Keratinocyte (primary cell): ENCODE results near the gene PALM2AKAP2. TPM values are rescaled to one million over a fixed set of nuclear protein-coding genes. Genes with fewer than 3 reads are reported as not detected.

Source experiments
- DNase-seq: peaks from one replicate; pipeline ENCODE4 v3.0.0-alpha.2; 2011; ENCODE audit warnings: low read depth, missing footprints, low spot score
- FAIRE-seq: peaks from 2 replicates; lab custom pipeline; 2011; peaks lifted over from hg19 to GRCh38; lab: Jason Lieb, UNC
- H2AFZ ChIP-seq: 2 replicates; pipeline ENCODE4 v1.6.0; 2012; ENCODE audit warnings: low read length, control low read depth, inconsistent platforms; ENCODE audit not compliant: control insufficient read depth
- H3K27ac ChIP-seq: 2 replicates; pipeline ENCODE4 v1.5.1; 2011; ENCODE audit warnings: low read length; ENCODE audit not compliant: control insufficient read depth, insufficient read depth
- H3K27me3 ChIP-seq: 3 replicates; pipeline ENCODE4 v1.6.0; 2011; ENCODE audit warnings: low read length; ENCODE audit not compliant: control insufficient read depth, insufficient read depth; ENCODE audit errors: extremely low read depth
- H3K36me3 ChIP-seq, 2 experiments: 2 replicates in 1 of 2; 3 replicates in 1 of 2; pipeline ENCODE4 v1.5.1; 2011; ENCODE audit warnings: low read length in 2 of 2, mild to moderate bottlenecking in 1 of 2; ENCODE audit not compliant: control insufficient read depth in 2 of 2, insufficient read depth in 2 of 2; ENCODE audit errors: extremely low read depth in 1 of 2
- H3K4me1 ChIP-seq: 3 replicates; pipeline ENCODE4 v1.5.1; 2011; ENCODE audit warnings: low read length; ENCODE audit not compliant: control insufficient read depth, insufficient read depth; ENCODE audit errors: extremely low read depth
- H3K4me2 ChIP-seq: 3 replicates; pipeline ENCODE4 v1.6.0; 2011; ENCODE audit warnings: low read depth, low read length; ENCODE audit not compliant: control insufficient read depth, insufficient read depth; ENCODE audit errors: extremely low read depth
- H3K4me3 ChIP-seq, 3 experiments: fragments of 200-600 bp in 1 of 3; sonication (generic) in 1 of 3; 2 replicates in 2 of 3; 3 replicates in 1 of 3; pipeline ENCODE4 v1.5.1; 2011 to 2016; ENCODE audit warnings: low read length in 3 of 3, mild to moderate bottlenecking in 3 of 3, control low read depth in 2 of 3, inconsistent platforms in 1 of 3, low read depth in 1 of 3, mixed read lengths in 1 of 3, mixed run types in 1 of 3, moderate library complexity in 1 of 3; ENCODE audit not compliant: control insufficient read depth in 2 of 3, insufficient read depth in 2 of 3; ENCODE audit errors: extremely low read depth in 1 of 3
- H3K79me2 ChIP-seq: 2 replicates; pipeline ENCODE4 v1.6.0; 2012; ENCODE audit warnings: low read length; ENCODE audit not compliant: control insufficient read depth, insufficient read depth
- H3K9ac ChIP-seq: 3 replicates; pipeline ENCODE4 v1.6.0; 2011; ENCODE audit warnings: low read length; ENCODE audit not compliant: control insufficient read depth, insufficient read depth; ENCODE audit errors: extremely low read depth
- H3K9me1 ChIP-seq: 3 replicates; pipeline ENCODE4 v1.6.0; 2011; ENCODE audit warnings: low read length; ENCODE audit not compliant: control insufficient read depth, insufficient read depth; ENCODE audit errors: extremely low read depth
- H3K9me3 ChIP-seq: 2 replicates; pipeline ENCODE4 v1.5.1; 2012; ENCODE audit warnings: low read depth, low read length; ENCODE audit not compliant: control insufficient read depth
- H4K20me1 ChIP-seq: 3 replicates; pipeline ENCODE4 v1.6.0; 2011; ENCODE audit warnings: low read length; ENCODE audit not compliant: control insufficient read depth, insufficient read depth; ENCODE audit errors: extremely low read depth
- CTCF ChIP-seq, 3 experiments: IDR thresholded peaks in 1 of 3; conservative IDR thresholded peaks in 1 of 3; optimal IDR thresholded peaks in 1 of 3; 2 replicates in 2 of 3; 3 replicates in 1 of 3; pipeline versions ENCODE3 to v1.5.1; 2011; ENCODE audit warnings: low read length in 3 of 3, mild to moderate bottlenecking in 3 of 3, moderate library complexity in 2 of 3, control low read depth in 1 of 3, inconsistent platforms in 1 of 3; ENCODE audit not compliant: insufficient read depth in 2 of 3; ENCODE audit errors: extremely low read depth in 1 of 3
- EZH2 ChIP-seq: IDR thresholded peaks from one replicate; pipeline ENCODE4 v1.6.1; 2012; ENCODE audit warnings: inconsistent platforms, mild to moderate bottlenecking, low read length, moderate library complexity
- dilution Hi-C: fragments of 300-500 bp; cut with MboI; formaldehyde crosslinking; loops from one replicate; pipeline ENCODE4 v1.7.0; 2020; ENCODE audit warnings: low sequenced_read_pairs; ENCODE audit not compliant: extremely low pct_ligation_motif_present
- polyA plus RNA-seq, 5 experiments: library from polyadenylated mRNA; depleted of rRNA in 3 of 5; stranded (reverse) in 3 of 5; stranded (forward) in 1 of 5; unstranded in 1 of 5; fragments of >200 nt; gene quantifications; 1 replicate in 1 of 5; 2 replicates in 3 of 5; 3 replicates in 1 of 5; pipeline versions ENCODE4 v1.2.1 to v1.2.3, GENCODE V29; 2011 to 2012; ENCODE audit warnings: missing spikeins in 2 of 5, low read depth in 1 of 5, low replicate concordance in 1 of 5

The PALM2AKAP2 gene
- polyA plus RNA-seq, 1 donor (not counting 4 experiments of a cell fraction or from before 2014, with no cell fraction given) = 3.6 TPM

GRCh38 chr9:109815366-109815947 lies 35.5 kb downstream of the PALM2AKAP2 start:
- H3K9ac ChIP-seq = no peak overlapping the region
- peaks cover 31% of the 10 kb centered on the region for H3K4me1 ChIP-seq
- no peaks in the 10 kb centered on the region for H3K9me3 ChIP-seq
- no peak overlapping the region for H3K4me3 ChIP-seq
- peaks cover 2% of the 10 kb centered on the region for H3K9me1 ChIP-seq
- no peaks in the 10 kb centered on the region for H3K79me2 ChIP-seq
- H4K20me1 ChIP-seq = no peaks in the 10 kb centered on the region
- FAIRE-seq = peak; percentile 44
- DNase-seq = no peak
- H3K27me3 ChIP-seq = no peaks in the 10 kb centered on the region
- no peak overlapping the region for H3K27ac ChIP-seq
- TF ChIP-seq EZH2 = no peak
- no peak for TF ChIP-seq CTCF (optimal IDR thresholded peaks at IDR 0.05 in 1 of 3, IDR thresholded peaks at IDR 0.05 in 1 of 3, conservative IDR thresholded peaks at IDR 0.05 in 1 of 3; ENCODE audit: extremely low read depth in 1 of 3, insufficient read depth in 2 of 3, low read length in 3 of 3)
- no peaks in the 10 kb centered on the region for H3K36me3 ChIP-seq
- dilution Hi-C loops = no loop called here
- peak overlapping the region; percentile 2 for H3K4me2 ChIP-seq
- no peak overlapping the region for H2AFZ ChIP-seq

GRCh38 chr9:109816490-109816889 lies 36.5 kb downstream of the PALM2AKAP2 start:
- no peaks in the 10 kb centered on the region for H4K20me1 ChIP-seq
- no peak overlapping the region for H2AFZ ChIP-seq
- H3K27ac ChIP-seq = no peak overlapping the region
- no peaks in the 10 kb centered on the region for H3K79me2 ChIP-seq
- H3K27me3 ChIP-seq = no peaks in the 10 kb centered on the region
- no peak overlapping the region for H3K9ac ChIP-seq
- TF ChIP-seq EZH2 (no peak), CTCF (optimal IDR thresholded peaks at IDR 0.05 in 1 of 3, IDR thresholded peaks at IDR 0.05 in 1 of 3, conservative IDR thresholded peaks at IDR 0.05 in 1 of 3; ENCODE audit: extremely low read depth in 1 of 3, insufficient read depth in 2 of 3, low read length in 3 of 3) (no peak)
- dilution Hi-C loops = no loop called here
- no peaks in the 10 kb centered on the region for H3K36me3 ChIP-seq
- DNase-seq (peak; percentile 81), FAIRE-seq (peak; percentile 96)
- no peak overlapping the region for H3K4me2 ChIP-seq
- peaks cover 2% of the 10 kb centered on the region for H3K9me1 ChIP-seq
- H3K9me3 ChIP-seq = no peaks in the 10 kb centered on the region
- no peak overlapping the region for H3K4me3 ChIP-seq
- H3K4me1 ChIP-seq = peaks cover 31% of the 10 kb centered on the region
